ENCODE results near the gene BIRC5.

GRCh38 chr17:78266231-78266631, 52.2 kb downstream of the BIRC5 start:
- TF ChIP-seq ZFX (IDR thresholded peaks at IDR 0.05), result no peak
- TF ChIP-seq CTCF (conservative IDR thresholded peaks at IDR 0.05), result no peak
